K562 (cell line): ENCODE data around the gene DOCK1. TPM values are rescaled to one million over a fixed set of nuclear protein-coding genes. Genes with fewer than 3 reads are reported as not detected.

Experiments used
- ATAC-seq: fragments of 200-7000 bp; cut with Tn5 transposase; 3 replicates; pipeline ENCODE4 v1.9.1; 2020; ENCODE audit warnings: moderate library complexity
- BruUV-seq: library from RNA; stranded (reverse); fragments of 400-500 nt; replicated peaks from 2 replicates; lab custom pipeline; 2021; lab: Mats Ljungman, UMichigan
- CTCF ChIA-PET: fragments of 300-600 bp; formaldehyde crosslinking; extraction: SDS; loops from one replicate; lab custom pipeline; 2021; ENCODE audit warnings: low intra/inter-chr PET ratio; lab: Yijun Ruan, JAX
- POLR2A ChIA-PET: fragments of 300-600, 350-650 bp; sonication (Branson Sonifier 250); formaldehyde crosslinking; extraction: SDS; loops from one replicate; lab custom pipeline; 2021; ENCODE audit warnings: antibody characterized with exemption, inconsistent platforms; lab: Yijun Ruan, JAX
- DNase-seq, 4 experiments: peaks; one replicate each; pipeline versions ENCODE4 v3.0.0 to v3.0.0-alpha.2; 2011 to 2018; ENCODE audit warnings: low spot score in 3 of 4, mixed read lengths in 3 of 4; ENCODE audit errors: extremely low read depth in 1 of 4
- FAIRE-seq: peaks from 2 replicates; lab custom pipeline; 2011; peaks lifted over from hg19 to GRCh38; lab: Jason Lieb, UNC
- H2AFZ ChIP-seq: 2 replicates; pipeline ENCODE4 v1.6.0; 2011; ENCODE audit warnings: low read depth, low read length, control low read depth, inconsistent platforms
- H3K27ac ChIP-seq: fragments of 200-600 bp; 3 replicates; pipeline ENCODE4 v1.8.0; 2011; ENCODE audit warnings: low read depth, mild to moderate bottlenecking, control low read depth, inconsistent platforms, low read length, moderate library complexity, mixed read lengths; ENCODE audit errors: extremely low read depth
- H3K27me3 ChIP-seq, 2 experiments: fragments of 300-600 bp in 1 of 2; 2 replicates in 1 of 2; 3 replicates in 1 of 2; pipeline versions ENCODE4 v1.6.0 to v1.8.0; 2011; ENCODE audit warnings: inconsistent platforms in 2 of 2, low read length in 2 of 2, mild to moderate bottlenecking in 1 of 2, mixed read lengths in 1 of 2, moderate library complexity in 1 of 2; ENCODE audit not compliant: control insufficient read depth in 2 of 2, insufficient read depth in 2 of 2
- H3K36me3 ChIP-seq: fragments of 300-600 bp; 3 replicates; pipeline ENCODE4 v1.8.0; 2011; ENCODE audit warnings: mild to moderate bottlenecking, low read length, inconsistent platforms; ENCODE audit not compliant: control insufficient read depth, insufficient read depth
- H3K4me1 ChIP-seq, 2 experiments: fragments of 200-600 bp in 1 of 2; replicated peaks in 1 of 2; 2 replicates in 1 of 2; 3 replicates in 1 of 2; pipeline versions ENCODE4 v1.5.1 to v1.8.0; 2011; ENCODE audit warnings: inconsistent platforms in 2 of 2, low read length in 2 of 2, mild to moderate bottlenecking in 1 of 2, mixed read lengths in 1 of 2, moderate library complexity in 1 of 2; ENCODE audit not compliant: control insufficient read depth in 2 of 2, insufficient read depth in 2 of 2
- H3K4me2 ChIP-seq: 2 replicates; pipeline ENCODE4 v1.6.1; 2011; ENCODE audit warnings: low read length, control low read depth, inconsistent platforms, mixed read lengths; ENCODE audit not compliant: insufficient read depth
- H3K4me3 ChIP-seq: fragments of 200-600 bp; sonication (generic), shearing (Covaris generic); 2 replicates; pipeline ENCODE4 v1.5.1; 2016; ENCODE audit warnings: control low read depth, inconsistent platforms
- H3K79me2 ChIP-seq: fragments of 200-600 bp; 3 replicates; pipeline ENCODE4 v1.8.0; 2011; ENCODE audit warnings: low read length, inconsistent platforms; ENCODE audit not compliant: control insufficient read depth, insufficient read depth
- H3K9ac ChIP-seq, 2 experiments: 2 replicates each; pipeline versions ENCODE4 v1.6.0 to v1.6.1; 2011; ENCODE audit warnings: low read depth in 2 of 2, low read length in 2 of 2, control low read depth in 1 of 2, inconsistent platforms in 1 of 2, mild to moderate bottlenecking in 1 of 2, mixed read lengths in 1 of 2; ENCODE audit not compliant: insufficient read depth in 1 of 2
- H3K9me1 ChIP-seq: one replicate; pipeline ENCODE4 v1.6.0; 2011; ENCODE audit warnings: inconsistent platforms, mild to moderate bottlenecking, low read length, moderate library complexity; ENCODE audit not compliant: control insufficient read depth, insufficient read depth
- H3K9me3 ChIP-seq: replicated peaks from 2 replicates; pipeline ENCODE4 v1.5.1; 2011; ENCODE audit warnings: low read depth, low read length, inconsistent platforms; ENCODE audit not compliant: control insufficient read depth, insufficient read depth
- H4K20me1 ChIP-seq: replicated peaks from 2 replicates; pipeline ENCODE4 v1.6.1; 2011; ENCODE audit warnings: low read length, inconsistent platforms, mixed read lengths; ENCODE audit not compliant: control insufficient read depth, insufficient read depth
- ETS2 ChIP-seq: IDR thresholded peaks from 2 replicates; pipeline ENCODE4 v1.6.1; 2016; ENCODE audit warnings: borderline replicate concordance, missing genetic modification characterization, mild to moderate bottlenecking, moderate library complexity, missing compliant biosample characterization; ENCODE audit not compliant: poor library complexity, severe bottlenecking
- FOS ChIP-seq: IDR thresholded peaks from 3 replicates; pipeline ENCODE4 v1.6.1; 2011; ENCODE audit not compliant: insufficient read length; ENCODE audit errors: extremely low read depth
- GTF2E2 ChIP-seq: fragments of 200-800 bp; sonication (Bioruptor generic); IDR thresholded peaks from 2 replicates; pipeline ENCODE4 v1.6.1; 2016; ENCODE audit warnings: missing genetic modification characterization, missing compliant biosample characterization
- HCFC1 ChIP-seq: IDR thresholded peaks from 2 replicates; pipeline ENCODE4 v1.6.1; 2012; ENCODE audit warnings: low read depth, low read length, improper control_type of control experiment
- HNRNPL ChIP-seq: fragments of 200-400 bp; formaldehyde crosslinking; IDR thresholded peaks from 2 replicates; pipeline ENCODE4 v1.6.1; 2017; ENCODE audit warnings: low read depth, mild to moderate bottlenecking, low read length
- NFE2 ChIP-seq: IDR thresholded peaks from 2 replicates; pipeline ENCODE4 v1.6.1; 2014; ENCODE audit warnings: antibody characterized with exemption, low read depth
- NRF1 ChIP-seq, 2 experiments: fragments of 450-650 bp; IDR thresholded peaks in 1 of 2; conservative IDR thresholded peaks in 1 of 2; 2 replicates each; pipeline ENCODE4 v1.6.1; 2014; ENCODE audit warnings: mild to moderate bottlenecking in 2 of 2
- SIX5 ChIP-seq, 2 experiments: IDR thresholded peaks; 2 replicates each; pipeline ENCODE4 v1.6.1; 2011; ENCODE audit warnings: low read length in 2 of 2, borderline replicate concordance in 1 of 2, low read depth in 1 of 2, mild to moderate bottlenecking in 1 of 2, moderate library complexity in 1 of 2; ENCODE audit not compliant: insufficient read depth in 1 of 2
- ZBTB1 ChIP-seq: sonication (generic); formaldehyde crosslinking; IDR thresholded peaks from 2 replicates; pipeline ENCODE4 v1.8.1; 2023; ENCODE audit warnings: missing genetic modification reagents, low read depth, mild to moderate bottlenecking, borderline replicate concordance
- ZFPM2 ChIP-seq: fragments of 250-450 bp; sonication (Bioruptor Pico); IDR thresholded peaks from 2 replicates; pipeline ENCODE4 v1.5.1; 2022; ENCODE audit warnings: mild to moderate bottlenecking
- ZNF121 ChIP-seq: sonication (generic); formaldehyde crosslinking; conservative IDR thresholded peaks from 2 replicates; pipeline ENCODE4 v1.8.0; 2022; ENCODE audit warnings: missing genetic modification reagents
- ZNF146 ChIP-seq: IDR thresholded peaks from one replicate; pipeline ENCODE4 v1.6.1; 2018; ENCODE audit warnings: missing compliant biosample characterization; ENCODE audit not compliant: unreplicated experiment
- ZNF445 ChIP-seq: fragments of 250-450 bp; sonication (Bioruptor Pico); IDR thresholded peaks from 2 replicates; pipeline ENCODE4 v1.4.0; 2020; ENCODE audit warnings: low read depth, mild to moderate bottlenecking, moderate library complexity
- WGBS: fragments of 100-300 bp; shearing (Covaris generic); methylation state at CpG from one replicate; pipeline ENCODE4 v1.1.6; 2016; ENCODE audit warnings: low coverage, mixed read lengths; ENCODE audit not compliant: insufficient coverage; ENCODE audit errors: missing lambda C conversion rate; 5-methylcytosine and 5-hydroxymethylcytosine counted together
- in situ Hi-C: fragments of 300-500 bp; cut with MboI; formaldehyde crosslinking; loops from 4 replicates; pipeline ENCODE4 v1.15.0; 2018; ENCODE audit warnings: inconsistent platforms, mixed read lengths
- intact Hi-C: fragments of 100-400 bp; cut with micrococcal nuclease; formaldehyde crosslinking; loops from 2 replicates; pipeline ENCODE4 v1.14.2; 2022
- polyA plus RNA-seq, 8 experiments: library from polyadenylated mRNA; depleted of rRNA in 4 of 8; stranded (reverse) in 5 of 8; unstranded in 3 of 8; fragments of >200 nt; fragmentation: Nextera tagmentation in 2 of 8; fragmentation: Illumina TruSeq in 1 of 8; extraction: Ambion mirVana in 2 of 8; extraction: Trizol in 1 of 8; gene quantifications; 2 replicates each; pipeline versions ENCODE4 v1.2.1 to v1.2.3, GENCODE V29; 2011 to 2014; ENCODE audit warnings: inconsistent platforms in 1 of 8, missing spikeins in 1 of 8
- total RNA-seq, 7 experiments: library from RNA; depleted of rRNA in 6 of 7; stranded (reverse); fragments of >200 nt in 6 of 7; fragmentation: Illumina TruSeq in 2 of 7; extraction: Trizol in 2 of 7; gene quantifications; 2 replicates each; pipeline versions ENCODE4 v1.2.1 to v1.2.3, GENCODE V29; 2011 to 2021; ENCODE audit warnings: low replicate concordance in 1 of 7
- TF ChIP-seq, protein P1 (sequence below), 2 experiments: fragments of 450-650 bp in 1 of 2; sonication (generic) in 1 of 2; formaldehyde crosslinking; conservative IDR thresholded peaks; 2 replicates each; pipeline versions ENCODE4 v1.4.0 to v1.8.1; 2020 to 2022; ENCODE audit warnings: mild to moderate bottlenecking in 1 of 2, missing genetic modification reagents in 1 of 2
- TF ChIP-seq, protein P2 (sequence below): fragments of 450-650 bp; formaldehyde crosslinking; IDR thresholded peaks from 2 replicates; pipeline ENCODE4 v1.4.0; 2022; ENCODE audit warnings: mild to moderate bottlenecking, moderate library complexity

DOCK1 gene
- total and polyA plus RNA-seq, 9 of the 15 experiments (the other 6 are each of a cell fraction or from before 2014, with no cell fraction given) = 0.31 TPM; not detected in 8

DNA sequence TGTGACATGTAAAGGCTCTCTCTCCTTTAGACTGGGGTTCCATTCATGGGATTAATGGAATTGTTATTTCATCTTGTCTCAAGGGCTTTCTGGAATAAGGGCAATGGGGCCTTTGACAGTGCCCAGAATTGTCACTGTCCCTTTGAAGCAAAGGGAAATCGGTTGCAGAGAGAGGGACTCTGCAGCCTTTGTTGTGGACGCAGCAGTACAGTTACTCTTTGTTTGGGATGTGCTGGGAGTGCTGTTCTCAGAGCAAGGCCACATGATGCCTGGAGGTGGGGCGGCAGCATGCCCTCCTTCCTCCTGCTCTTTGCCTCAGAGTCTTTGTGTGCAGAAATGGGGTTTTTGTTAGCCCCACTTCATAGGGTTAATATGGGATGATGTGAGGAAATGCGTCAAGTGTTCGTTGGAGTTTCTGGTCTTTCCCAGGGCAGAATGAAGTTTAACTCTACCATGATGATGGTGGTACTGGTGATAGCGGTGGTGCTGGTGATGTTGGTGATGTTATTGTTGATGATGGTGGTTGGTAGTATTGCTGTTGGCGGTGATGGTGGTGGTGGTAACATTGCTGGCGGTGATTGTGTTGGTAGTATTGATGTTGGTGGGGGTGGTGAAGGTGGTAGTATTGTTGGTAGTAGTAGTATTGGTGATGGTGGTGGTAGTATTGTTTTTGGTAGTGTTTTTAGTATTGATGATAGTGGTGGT is 45.3 kb downstream of the DOCK1 start:
- intact Hi-C loops = no loop called here
- 0% methylated on average over 6 of the region's 8 CpGs for WGBS
- no peaks in the 10 kb centered on the region for H3K27me3 ChIP-seq
- no peak overlapping the region for H3K4me2 ChIP-seq
- FAIRE-seq (no peak), DNase-seq (no peak), ATAC-seq (no peak)
- no peak overlapping the region for H3K4me3 ChIP-seq
- no peaks in the 10 kb centered on the region for H3K36me3 ChIP-seq
- H3K27ac ChIP-seq = no peak overlapping the region
- POLR2A ChIA-PET = no interaction called here
- H2AFZ ChIP-seq = no peak overlapping the region
- H3K9me3 ChIP-seq = peaks cover 2% of the 10 kb centered on the region
- CTCF ChIA-PET = no interaction called here
- H3K4me1 ChIP-seq = no peaks in the 10 kb centered on the region
- TF ChIP-seq ZNF146 (CRISPR knock-in tag) = no peak
- TF ChIP-seq ETS2 (tag) = no peak
- no peak for TF ChIP-seq ZNF445 (CRISPR knock-in tag)
- no peak for TF ChIP-seq HCFC1
- no peaks in the 10 kb centered on the region for H3K9me1 ChIP-seq
- H4K20me1 ChIP-seq = no peaks in the 10 kb centered on the region
- no peaks in the 10 kb centered on the region for H3K79me2 ChIP-seq
- BruUV-seq = no TSS peak
- H3K9ac ChIP-seq = no peak overlapping the region
- in situ Hi-C loops = no loop called here

DNA sequence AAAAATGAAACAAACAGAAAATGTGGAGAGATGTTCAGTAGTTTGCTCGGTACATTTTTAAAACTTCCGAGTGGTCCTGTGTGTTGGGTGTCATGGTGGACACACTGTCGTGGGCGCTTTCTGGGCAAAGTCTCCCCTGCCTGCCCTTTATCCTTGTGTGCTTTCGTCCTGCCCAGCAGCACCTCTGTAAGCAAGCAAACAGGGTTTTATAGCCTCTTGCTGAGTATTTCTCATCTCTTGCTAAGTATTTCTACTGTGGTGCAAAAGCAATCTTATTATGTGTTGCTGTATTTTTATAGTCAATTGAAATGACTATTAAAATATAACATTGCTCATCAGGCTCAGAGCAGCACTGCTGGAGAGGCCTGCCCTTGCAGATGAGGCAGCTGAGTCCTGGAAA is 48.7 kb downstream of the DOCK1 start:
- Histone ChIP-seq H3K79me2 (no peaks in the 10 kb centered on the region), H3K4me2 (no peak overlapping the region), H4K20me1 (no peaks in the 10 kb centered on the region), H3K9me3 (no peaks in the 10 kb centered on the region; the same call in 1 of the 2 replicates), H3K27me3 (no peaks in the 10 kb centered on the region), H2AFZ (no peak overlapping the region), H3K4me1 (no peaks in the 10 kb centered on the region), H3K9ac (no peak overlapping the region), H3K27ac (no peak overlapping the region), H3K4me3 (no peak overlapping the region), H3K9me1 (no peaks in the 10 kb centered on the region), H3K36me3 (no peaks in the 10 kb centered on the region)
- in situ Hi-C loops = no loop called here
- intact Hi-C loops = no loop called here
- DNase-seq (no peak), FAIRE-seq (no peak), ATAC-seq (no peak)
- WGBS = 0% methylated on average over 3 of the region's 5 CpGs
- ChIA-PET POLR2A (no interaction called here), CTCF (no interaction called here)
- no TSS peak for BruUV-seq
- TF ChIP-seq ZNF121 (CRISPR knock-in tag) (no peak), HNRNPL (no peak), GTF2E2 (no peak), ZBTB1 (CRISPR knock-in tag) (no peak), NRF1 (conservative IDR thresholded peaks at IDR 0.05 in 1 of 2, IDR thresholded peaks at IDR 0.05 in 1 of 2) (no peak), ZFPM2 (CRISPR knock-in tag) (no peak), NFE2 (no peak), FOS (no peak), SIX5 (IDR thresholded peaks at IDR 0.05; ENCODE audit: borderline replicate concordance in 1 of 2, insufficient read depth in 1 of 2, low read depth in 1 of 2, low read length in 2 of 2) (no peak)
- TF ChIP-seq, protein P1, sequence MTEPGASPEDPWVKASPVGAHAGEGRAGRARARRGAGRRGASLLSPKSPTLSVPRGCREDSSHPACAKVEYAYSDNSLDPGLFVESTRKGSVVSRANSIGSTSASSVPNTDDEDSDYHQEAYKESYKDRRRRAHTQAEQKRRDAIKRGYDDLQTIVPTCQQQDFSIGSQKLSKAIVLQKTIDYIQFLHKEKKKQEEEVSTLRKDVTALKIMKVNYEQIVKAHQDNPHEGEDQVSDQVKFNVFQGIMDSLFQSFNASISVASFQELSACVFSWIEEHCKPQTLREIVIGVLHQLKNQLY (CRISPR knock-in tag; conservative IDR thresholded peaks at IDR 0.05) = no peak
- TF ChIP-seq, protein P2, sequence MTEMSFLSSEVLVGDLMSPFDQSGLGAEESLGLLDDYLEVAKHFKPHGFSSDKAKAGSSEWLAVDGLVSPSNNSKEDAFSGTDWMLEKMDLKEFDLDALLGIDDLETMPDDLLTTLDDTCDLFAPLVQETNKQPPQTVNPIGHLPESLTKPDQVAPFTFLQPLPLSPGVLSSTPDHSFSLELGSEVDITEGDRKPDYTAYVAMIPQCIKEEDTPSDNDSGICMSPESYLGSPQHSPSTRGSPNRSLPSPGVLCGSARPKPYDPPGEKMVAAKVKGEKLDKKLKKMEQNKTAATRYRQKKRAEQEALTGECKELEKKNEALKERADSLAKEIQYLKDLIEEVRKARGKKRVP (CRISPR knock-in tag) = no peak
